Measurements from ENCODE around the gene DDX54.

The DDX54 gene

DNA sequence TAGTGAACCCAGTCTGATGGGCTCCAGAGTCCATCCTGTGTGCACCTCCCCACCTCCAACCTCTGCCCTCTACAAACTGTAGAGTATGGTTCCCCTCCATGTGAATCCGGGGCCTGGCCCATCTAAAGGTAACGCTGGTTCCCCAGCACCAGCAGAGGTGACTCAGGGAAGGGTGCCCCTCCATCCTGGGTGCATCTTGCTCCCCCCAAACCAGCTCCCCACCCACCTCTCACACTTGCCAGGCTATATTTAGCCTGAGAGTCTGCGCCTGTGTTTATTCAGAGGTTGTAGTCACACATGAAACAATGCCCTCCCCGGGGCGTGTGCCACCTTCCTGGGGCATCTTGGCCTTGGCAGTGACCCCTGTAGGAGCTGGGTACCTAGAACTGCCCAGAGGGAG is 75.9 kb downstream of the DDX54 start:
- H3K4me3 ChIP-seq (ENCODE audit: low read length): no peak overlapping the region
- TF ChIP-seq, protein P1, sequence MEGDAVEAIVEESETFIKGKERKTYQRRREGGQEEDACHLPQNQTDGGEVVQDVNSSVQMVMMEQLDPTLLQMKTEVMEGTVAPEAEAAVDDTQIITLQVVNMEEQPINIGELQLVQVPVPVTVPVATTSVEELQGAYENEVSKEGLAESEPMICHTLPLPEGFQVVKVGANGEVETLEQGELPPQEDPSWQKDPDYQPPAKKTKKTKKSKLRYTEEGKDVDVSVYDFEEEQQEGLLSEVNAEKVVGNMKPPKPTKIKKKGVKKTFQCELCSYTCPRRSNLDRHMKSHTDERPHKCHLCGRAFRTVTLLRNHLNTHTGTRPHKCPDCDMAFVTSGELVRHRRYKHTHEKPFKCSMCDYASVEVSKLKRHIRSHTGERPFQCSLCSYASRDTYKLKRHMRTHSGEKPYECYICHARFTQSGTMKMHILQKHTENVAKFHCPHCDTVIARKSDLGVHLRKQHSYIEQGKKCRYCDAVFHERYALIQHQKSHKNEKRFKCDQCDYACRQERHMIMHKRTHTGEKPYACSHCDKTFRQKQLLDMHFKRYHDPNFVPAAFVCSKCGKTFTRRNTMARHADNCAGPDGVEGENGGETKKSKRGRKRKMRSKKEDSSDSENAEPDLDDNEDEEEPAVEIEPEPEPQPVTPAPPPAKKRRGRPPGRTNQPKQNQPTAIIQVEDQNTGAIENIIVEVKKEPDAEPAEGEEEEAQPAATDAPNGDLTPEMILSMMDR (IDR thresholded peaks at IDR 0.05; ENCODE audit: insufficient read depth, low read depth, low read length, missing control alignments): no peak
- DNase-seq (ENCODE audit: low read depth): no peak

DNA sequence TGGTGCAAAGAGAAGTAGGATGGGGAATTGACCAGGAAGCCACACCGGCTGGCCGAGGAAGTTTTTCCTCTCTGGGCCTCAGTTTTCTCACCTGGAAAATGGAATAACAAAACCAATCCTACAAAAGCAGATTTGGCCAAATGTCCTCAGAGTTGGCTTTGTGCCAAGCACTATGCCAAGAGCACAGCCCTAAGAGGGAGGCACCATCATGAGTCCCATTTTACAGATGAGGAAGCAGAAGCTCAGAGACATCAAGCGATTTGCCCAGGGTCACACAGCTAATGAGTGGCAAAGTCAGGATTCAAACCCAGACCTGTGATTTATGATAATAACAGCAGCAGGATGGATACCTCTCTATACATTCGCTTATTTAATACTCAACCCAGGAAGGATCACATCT is 77.0 kb downstream of the DDX54 start:
- no peak overlapping the region for H3K4me3 ChIP-seq (ENCODE audit: low read length)
- TF ChIP-seq, protein P1 (IDR thresholded peaks at IDR 0.05; ENCODE audit: insufficient read depth, low read depth, low read length, missing control alignments): no peak
- no peak for DNase-seq (ENCODE audit: low read depth)

All from epithelial cell of esophagus (primary cell).